ENCODE measurements around the gene PHLDB1.

Gene PHLDB1

GRCh38 chr11:118696673-118697226 lies 89.3 kb downstream of the PHLDB1 start:
- no peak overlapping the region for H3K27ac ChIP-seq
- TF ChIP-seq, protein P1, sequence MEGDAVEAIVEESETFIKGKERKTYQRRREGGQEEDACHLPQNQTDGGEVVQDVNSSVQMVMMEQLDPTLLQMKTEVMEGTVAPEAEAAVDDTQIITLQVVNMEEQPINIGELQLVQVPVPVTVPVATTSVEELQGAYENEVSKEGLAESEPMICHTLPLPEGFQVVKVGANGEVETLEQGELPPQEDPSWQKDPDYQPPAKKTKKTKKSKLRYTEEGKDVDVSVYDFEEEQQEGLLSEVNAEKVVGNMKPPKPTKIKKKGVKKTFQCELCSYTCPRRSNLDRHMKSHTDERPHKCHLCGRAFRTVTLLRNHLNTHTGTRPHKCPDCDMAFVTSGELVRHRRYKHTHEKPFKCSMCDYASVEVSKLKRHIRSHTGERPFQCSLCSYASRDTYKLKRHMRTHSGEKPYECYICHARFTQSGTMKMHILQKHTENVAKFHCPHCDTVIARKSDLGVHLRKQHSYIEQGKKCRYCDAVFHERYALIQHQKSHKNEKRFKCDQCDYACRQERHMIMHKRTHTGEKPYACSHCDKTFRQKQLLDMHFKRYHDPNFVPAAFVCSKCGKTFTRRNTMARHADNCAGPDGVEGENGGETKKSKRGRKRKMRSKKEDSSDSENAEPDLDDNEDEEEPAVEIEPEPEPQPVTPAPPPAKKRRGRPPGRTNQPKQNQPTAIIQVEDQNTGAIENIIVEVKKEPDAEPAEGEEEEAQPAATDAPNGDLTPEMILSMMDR (IDR thresholded peaks at IDR 0.05), result no peak
- TF ChIP-seq ZFX (IDR thresholded peaks at IDR 0.05; ENCODE audit: borderline replicate concordance), result no peak

- no peak for TF ChIP-seq ZFX (IDR thresholded peaks at IDR 0.05; ENCODE audit: borderline replicate concordance)
- TF ChIP-seq, protein P1 (IDR thresholded peaks at IDR 0.05), result no peak
- no peak overlapping the region for H3K27ac ChIP-seq
Measured at GRCh38 chr11:118697346-118697745, 89.9 kb downstream of the PHLDB1 start.

GRCh38 chr11:118699506-118700220 lies 92.2 kb downstream of the PHLDB1 start:
- TF ChIP-seq ZFX (IDR thresholded peaks at IDR 0.05; ENCODE audit: borderline replicate concordance), result no peak
- TF ChIP-seq, protein P1 (IDR thresholded peaks at IDR 0.05), result no peak
- H3K27ac ChIP-seq, result no peak overlapping the region

GRCh38 chr11:118703563-118704106 lies 96.2 kb downstream of the PHLDB1 start:
- H3K27ac ChIP-seq, result no peak overlapping the region
- TF ChIP-seq, protein P1 (IDR thresholded peaks at IDR 0.05), result no peak
- TF ChIP-seq ZFX (IDR thresholded peaks at IDR 0.05; ENCODE audit: borderline replicate concordance), result no peak

- TF ChIP-seq, protein P1 (IDR thresholded peaks at IDR 0.05), result no peak
- H3K27ac ChIP-seq, result no peak overlapping the region
Measured at GRCh38 chr11:118705111-118705741, 97.8 kb downstream of the PHLDB1 start.

DNA sequence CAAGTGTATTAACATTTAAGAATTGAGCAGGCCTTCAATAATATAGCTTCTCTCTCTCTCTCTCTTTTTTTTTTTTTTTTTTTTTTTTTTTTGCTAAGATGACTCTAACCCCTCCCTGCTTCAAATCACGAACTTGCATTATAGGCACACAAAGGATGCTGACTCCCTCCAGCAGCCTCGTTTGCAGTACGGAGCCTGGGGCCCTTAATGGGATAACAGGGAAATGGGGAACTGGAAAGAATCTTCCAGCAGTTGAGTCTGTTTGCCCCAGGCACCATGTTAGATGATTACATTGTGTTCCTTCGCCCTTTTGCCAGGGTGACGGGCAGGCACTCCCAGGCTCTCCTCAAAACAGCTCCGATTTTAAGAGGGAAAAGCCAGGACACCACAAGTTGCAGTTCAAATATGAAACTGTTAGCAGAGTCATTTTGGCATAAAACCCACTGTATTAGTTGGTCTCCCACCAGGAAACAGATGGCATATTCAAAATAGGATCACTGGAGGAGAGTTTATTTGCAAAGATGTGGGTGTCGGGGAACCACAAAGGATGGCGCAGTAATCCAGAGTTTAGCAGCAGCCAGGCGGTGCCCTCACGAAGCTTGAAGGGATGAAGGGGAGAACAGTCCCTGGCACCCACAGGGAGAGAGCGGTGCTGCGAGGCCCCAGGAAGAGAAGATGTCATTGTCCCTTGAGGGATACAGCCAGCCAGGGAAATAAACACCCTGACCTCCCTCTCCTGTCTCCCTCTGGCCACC lies 98.6 kb downstream of the PHLDB1 start:
- TF ChIP-seq ZFX (IDR thresholded peaks at IDR 0.05; ENCODE audit: borderline replicate concordance), result no peak
- TF ChIP-seq, protein P1 (IDR thresholded peaks at IDR 0.05), result no peak
- H3K27ac ChIP-seq, result no peak overlapping the region

Data from 22Rv1 (cell line).